SU-DHL-6 (cell line): Measurements from ENCODE around the gene PTGR3.

Source experiments
- CTCF ChIP-seq: fragments of 200-600 bp; sonication (generic); IDR thresholded peaks from one replicate; pipeline ENCODE4 v1.5.1; 2017; ENCODE audit warnings: antibody characterized with exemption, mild to moderate bottlenecking, low read length, moderate library complexity; ENCODE audit not compliant: insufficient read depth, poor library complexity, severe bottlenecking
- EZH2phosphoT487 ChIP-seq: fragments of 200-600 bp; sonication (generic), shearing (Covaris generic); conservative IDR thresholded peaks from 2 replicates; pipeline ENCODE4 v1.6.1; 2018; ENCODE audit warnings: mild to moderate bottlenecking, antibody characterized with exemption, low read length, moderate library complexity, mixed read lengths

GRCh38 chr18:75214766-75215510 lies 6.0 kb upstream of the PTGR3 start:
- TF ChIP-seq CTCF = no peak
- no peak for TF ChIP-seq EZH2phosphoT487
